Endothelial cell of umbilical vein (primary cell): Measurements from ENCODE around the gene ROCK2. TPM values are rescaled to one million over a fixed set of nuclear protein-coding genes. Genes with fewer than 3 reads are reported as not detected.

ENCODE experiments used
- BruUV-seq: library from RNA; stranded (reverse); fragments of 400-500 nt; replicated peaks from 2 replicates; lab custom pipeline; 2021; lab: Mats Ljungman, UMichigan
- CTCF ChIA-PET: fragments of 300-600, 350-600 bp; sonication (Branson Sonifier 250); formaldehyde crosslinking; loops from one replicate; lab custom pipeline; 2021; ENCODE audit warnings: antibody characterized with exemption, inconsistent platforms; lab: Charles Lee
- POLR2A ChIA-PET: fragments of 300-600, 350-600 bp; sonication (Branson Sonifier 250); formaldehyde crosslinking; loops from one replicate; lab custom pipeline; 2021; ENCODE audit warnings: antibody characterized with exemption, inconsistent platforms; lab: Charles Lee
- DNase-seq: peaks from one replicate; pipeline ENCODE4 v3.0.0-alpha.2; 2011; ENCODE audit warnings: low read depth, low spot score
- FAIRE-seq: peaks from 2 replicates; lab custom pipeline; 2011; peaks lifted over from hg19 to GRCh38; lab: Jason Lieb, UNC
- H2AFZ ChIP-seq: 2 replicates; pipeline ENCODE4 v1.6.0; 2012; ENCODE audit warnings: low read depth, low read length, control low read depth, inconsistent platforms
- H3K27ac ChIP-seq: 2 replicates; pipeline ENCODE4 v1.5.1; 2011; ENCODE audit warnings: low read depth, mild to moderate bottlenecking, control low read depth, low read length, moderate library complexity; ENCODE audit not compliant: insufficient read depth
- H3K27me3 ChIP-seq, 2 experiments: 2 replicates each; pipeline versions ENCODE4 v1.6.0 to v1.6.1; 2011; ENCODE audit warnings: low read length in 2 of 2, mixed read lengths in 1 of 2; ENCODE audit not compliant: control insufficient read depth in 2 of 2, insufficient read depth in 2 of 2
- H3K36me3 ChIP-seq, 2 experiments: 2 replicates in 1 of 2; 3 replicates in 1 of 2; pipeline ENCODE4 v1.5.1; 2011; ENCODE audit warnings: low read length in 2 of 2, mild to moderate bottlenecking in 1 of 2, moderate library complexity in 1 of 2; ENCODE audit not compliant: control insufficient read depth in 2 of 2, insufficient read depth in 2 of 2; ENCODE audit errors: extremely low read depth in 1 of 2
- H3K4me1 ChIP-seq: 3 replicates; pipeline ENCODE4 v1.5.1; 2011; ENCODE audit warnings: mild to moderate bottlenecking, low read length; ENCODE audit not compliant: control insufficient read depth, insufficient read depth; ENCODE audit errors: extremely low read depth
- H3K4me2 ChIP-seq: 2 replicates; pipeline ENCODE4 v1.6.1; 2011; ENCODE audit warnings: low read length, control low read depth, mixed read lengths; ENCODE audit not compliant: insufficient read depth
- H3K4me3 ChIP-seq, 3 experiments: fragments of 200-600 bp in 1 of 3; sonication (generic), shearing (Covaris generic) in 1 of 3; replicated peaks in 1 of 3; 2 replicates each; pipeline ENCODE4 v1.5.1; 2011 to 2016; ENCODE audit warnings: control low read depth in 3 of 3, low read length in 3 of 3, mild to moderate bottlenecking in 2 of 3, inconsistent platforms in 1 of 3, low read depth in 1 of 3, moderate library complexity in 1 of 3; ENCODE audit not compliant: insufficient read depth in 1 of 3
- H3K79me2 ChIP-seq: 2 replicates; pipeline ENCODE4 v1.6.0; 2012; ENCODE audit warnings: low read length, inconsistent platforms; ENCODE audit not compliant: control insufficient read depth, insufficient read depth
- H3K9ac ChIP-seq: replicated peaks from 2 replicates; pipeline ENCODE3; 2011; ENCODE audit warnings: low read length, control low read depth; ENCODE audit not compliant: insufficient read depth; ENCODE audit errors: extremely low read depth
- H3K9me1 ChIP-seq: replicated peaks from 3 replicates; pipeline ENCODE4 v1.6.0; 2011; ENCODE audit warnings: mild to moderate bottlenecking, low read length; ENCODE audit not compliant: control insufficient read depth, insufficient read depth; ENCODE audit errors: extremely low read depth
- H3K9me3 ChIP-seq: replicated peaks from 2 replicates; pipeline ENCODE4 v1.5.1; 2012; ENCODE audit warnings: low read length, inconsistent platforms; ENCODE audit not compliant: control insufficient read depth, insufficient read depth
- H4K20me1 ChIP-seq: replicated peaks from 2 replicates; pipeline ENCODE3; 2011; ENCODE audit warnings: mild to moderate bottlenecking, low read length; ENCODE audit not compliant: control insufficient read depth, insufficient read depth; ENCODE audit errors: extremely low read depth
- EZH2 ChIP-seq: IDR thresholded peaks from 2 replicates; pipeline ENCODE4 v1.6.1; 2012; ENCODE audit warnings: borderline replicate concordance, low read depth, mild to moderate bottlenecking, moderate library complexity, low read length, inconsistent platforms; ENCODE audit not compliant: severe bottlenecking
- FOS ChIP-seq: IDR thresholded peaks from 2 replicates; pipeline ENCODE4 v1.6.1; 2011; ENCODE audit warnings: mild to moderate bottlenecking, low read length, moderate library complexity, borderline replicate concordance; ENCODE audit not compliant: insufficient read depth
- JUN ChIP-seq: IDR thresholded peaks from 2 replicates; pipeline ENCODE4 v1.6.1; 2011; ENCODE audit warnings: borderline replicate concordance, low read depth; ENCODE audit not compliant: insufficient read length, insufficient read depth
- MYC ChIP-seq: IDR thresholded peaks from one replicate; pipeline ENCODE4 v1.6.1; 2011; ENCODE audit warnings: mild to moderate bottlenecking, low read depth, low read length
- dilution Hi-C: fragments of 300-500 bp; cut with MboI; formaldehyde crosslinking; loops from one replicate; pipeline ENCODE4 v1.15.0; 2019; ENCODE audit warnings: low sequenced_read_pairs; ENCODE audit not compliant: extremely low pct_ligation_motif_present
- intact Hi-C: fragments of 100-400 bp; cut with micrococcal nuclease; formaldehyde crosslinking; loops from one replicate; pipeline ENCODE4 v1.10.0; 2022
- polyA plus RNA-seq, 4 experiments: library from polyadenylated mRNA; depleted of rRNA in 3 of 4; stranded (reverse) in 3 of 4; unstranded in 1 of 4; fragments of >200 nt; gene quantifications; 2 replicates each; pipeline versions ENCODE4 v1.2.1 to v1.2.3, GENCODE V29; 2011 to 2012; ENCODE audit warnings: missing spikeins in 1 of 4
- total RNA-seq: library from RNA; stranded (reverse); gene quantifications from 2 replicates; pipeline ENCODE4 v1.2.3, GENCODE V29; 2021
- TF ChIP-seq, protein P1 (sequence below), 2 donors: IDR thresholded peaks; 1 replicate in 1 of 2; 2 replicates in 1 of 2; pipeline ENCODE4 v1.5.1; 2011; ENCODE audit warnings: low read length in 2 of 2, mild to moderate bottlenecking in 2 of 2, moderate library complexity in 2 of 2, control low read depth in 1 of 2, inconsistent platforms in 1 of 2, low read depth in 1 of 2; ENCODE audit not compliant: insufficient read depth in 1 of 2; ENCODE audit errors: extremely low read depth in 1 of 2

ROCK2 gene
- total and polyA plus RNA-seq, 2 donors (not counting 3 experiments of a cell fraction or from before 2014, with no cell fraction given), result 5.2 to 56.5 TPM

GRCh38 chr2:11179196-11179595, 165.2 kb downstream of the ROCK2 start:
- DNase-seq (no peak), FAIRE-seq (no peak)
- H3K9ac ChIP-seq, result no peak overlapping the region
- peaks cover 3% of the 10 kb centered on the region for H3K4me1 ChIP-seq
- H3K4me3 ChIP-seq, result no peak overlapping the region
- CTCF ChIA-PET, result no interaction called here
- no peaks in the 10 kb centered on the region for H4K20me1 ChIP-seq
- H3K36me3 ChIP-seq, result peaks cover 0 to 3% of the 10 kb centered on the region in 2 experiments
- H3K27ac ChIP-seq, result no peak overlapping the region
- dilution Hi-C loops, result no loop called here
- no peaks in the 10 kb centered on the region for H3K9me3 ChIP-seq
- H2AFZ ChIP-seq, result no peak overlapping the region
- no peaks in the 10 kb centered on the region for H3K79me2 ChIP-seq
- intact Hi-C loops, result no loop called here
- no TSS peak for BruUV-seq
- H3K9me1 ChIP-seq, result no peaks in the 10 kb centered on the region
- POLR2A ChIA-PET, result no interaction called here
- H3K27me3 ChIP-seq, result no peaks in the 10 kb centered on the region
- H3K4me2 ChIP-seq, result no peak overlapping the region
- TF ChIP-seq EZH2 (no peak), FOS (no peak), JUN (no peak), MYC (no peak)
- TF ChIP-seq, protein P1, sequence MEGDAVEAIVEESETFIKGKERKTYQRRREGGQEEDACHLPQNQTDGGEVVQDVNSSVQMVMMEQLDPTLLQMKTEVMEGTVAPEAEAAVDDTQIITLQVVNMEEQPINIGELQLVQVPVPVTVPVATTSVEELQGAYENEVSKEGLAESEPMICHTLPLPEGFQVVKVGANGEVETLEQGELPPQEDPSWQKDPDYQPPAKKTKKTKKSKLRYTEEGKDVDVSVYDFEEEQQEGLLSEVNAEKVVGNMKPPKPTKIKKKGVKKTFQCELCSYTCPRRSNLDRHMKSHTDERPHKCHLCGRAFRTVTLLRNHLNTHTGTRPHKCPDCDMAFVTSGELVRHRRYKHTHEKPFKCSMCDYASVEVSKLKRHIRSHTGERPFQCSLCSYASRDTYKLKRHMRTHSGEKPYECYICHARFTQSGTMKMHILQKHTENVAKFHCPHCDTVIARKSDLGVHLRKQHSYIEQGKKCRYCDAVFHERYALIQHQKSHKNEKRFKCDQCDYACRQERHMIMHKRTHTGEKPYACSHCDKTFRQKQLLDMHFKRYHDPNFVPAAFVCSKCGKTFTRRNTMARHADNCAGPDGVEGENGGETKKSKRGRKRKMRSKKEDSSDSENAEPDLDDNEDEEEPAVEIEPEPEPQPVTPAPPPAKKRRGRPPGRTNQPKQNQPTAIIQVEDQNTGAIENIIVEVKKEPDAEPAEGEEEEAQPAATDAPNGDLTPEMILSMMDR (IDR thresholded peaks at IDR 0.05; ENCODE audit: extremely low read depth in 1 of 2, insufficient read depth in 1 of 2, low read depth in 1 of 2, low read length in 2 of 2), result no peak
